GM21825 (cell line): ENCODE data around the gene ZNF705A.
"Not testable (repeated sequence)": the region's sequence is repeated elsewhere in the genome, so short reads cannot be mapped to it uniquely, and the experiment has no call there.

Experiments
- ATAC-seq: cut with Tn5 transposase; IDR thresholded peaks from one replicate; pipeline ENCODE4 v1.9.1; 2021; ENCODE audit warnings: mild to moderate bottlenecking, moderate library complexity; ENCODE audit not compliant: unreplicated experiment

ZNF705A gene

GRCh38 chr12:8183346-8183745, 26.5 kb downstream of the ZNF705A start:
- ATAC-seq, result not testable (repeated sequence)

GRCh38 chr12:8184206-8184605, 27.4 kb downstream of the ZNF705A start:
- not testable (repeated sequence) for ATAC-seq

- not testable (repeated sequence) for ATAC-seq
Observed at GRCh38 chr12:8188088-8188487, 31.3 kb downstream of the ZNF705A start.

DNA sequence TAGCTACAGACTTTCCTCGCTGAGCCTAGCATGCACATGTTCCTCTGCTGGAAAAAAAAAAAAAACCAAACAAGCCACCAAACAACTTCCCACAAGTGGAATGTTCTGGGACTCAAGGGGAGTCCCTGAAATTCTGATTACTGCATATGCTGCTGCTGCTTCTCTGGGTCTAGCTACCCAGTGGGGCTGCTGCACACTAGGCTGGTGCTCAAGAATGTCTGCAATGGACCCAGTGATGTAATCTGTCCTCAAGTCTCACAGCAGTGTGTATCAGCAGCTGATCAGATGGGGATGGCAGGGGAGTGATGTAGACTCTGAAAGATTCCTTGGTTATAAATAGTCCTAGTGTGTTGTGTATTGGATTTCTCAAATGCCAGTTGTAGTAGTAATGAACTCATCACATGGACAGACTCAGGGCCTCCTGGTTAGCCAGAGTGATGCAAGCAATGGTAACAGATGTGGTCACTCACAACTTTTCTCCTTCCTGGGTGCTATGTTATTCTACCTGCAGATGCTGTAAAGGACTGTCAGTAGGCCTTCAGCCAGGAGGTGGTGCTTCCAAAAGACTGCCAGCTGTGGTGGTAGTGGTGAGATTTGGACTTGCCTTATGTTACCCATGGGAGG, 41.0 kb downstream of the ZNF705A start:
- not testable (repeated sequence) for ATAC-seq

DNA sequence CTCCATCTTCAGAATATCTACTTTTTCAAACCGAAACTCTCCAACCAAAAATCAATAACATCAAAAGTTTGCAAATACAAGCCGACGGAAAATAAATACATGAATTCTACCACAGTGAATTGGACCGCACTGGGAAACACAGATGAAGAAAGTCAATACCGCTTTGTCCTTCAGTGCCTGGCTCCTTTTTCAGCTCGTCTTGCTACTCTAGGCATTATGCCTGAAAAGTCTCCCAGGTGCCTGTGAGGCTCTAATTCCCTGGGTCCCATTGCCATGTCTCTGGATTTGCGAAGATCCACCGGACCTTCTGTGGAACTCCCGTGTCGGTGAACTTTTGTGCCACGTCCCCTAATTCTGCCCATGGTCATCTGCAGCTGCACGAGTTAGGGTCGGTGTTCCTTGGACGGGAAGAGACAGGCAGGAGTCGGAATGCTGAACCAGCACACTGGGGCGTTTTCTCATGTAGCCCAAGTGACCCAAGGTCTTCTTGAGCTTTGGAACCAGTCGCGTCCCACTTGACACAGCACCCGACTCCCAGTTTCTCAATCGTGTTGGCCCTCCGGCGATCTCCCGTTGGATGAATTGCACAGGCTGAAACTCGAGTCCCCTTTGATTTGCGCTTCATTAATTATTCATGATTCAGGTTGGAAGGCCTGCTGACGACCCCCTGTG, 62.0 kb downstream of the ZNF705A start:
- not testable (repeated sequence) for ATAC-seq

DNA sequence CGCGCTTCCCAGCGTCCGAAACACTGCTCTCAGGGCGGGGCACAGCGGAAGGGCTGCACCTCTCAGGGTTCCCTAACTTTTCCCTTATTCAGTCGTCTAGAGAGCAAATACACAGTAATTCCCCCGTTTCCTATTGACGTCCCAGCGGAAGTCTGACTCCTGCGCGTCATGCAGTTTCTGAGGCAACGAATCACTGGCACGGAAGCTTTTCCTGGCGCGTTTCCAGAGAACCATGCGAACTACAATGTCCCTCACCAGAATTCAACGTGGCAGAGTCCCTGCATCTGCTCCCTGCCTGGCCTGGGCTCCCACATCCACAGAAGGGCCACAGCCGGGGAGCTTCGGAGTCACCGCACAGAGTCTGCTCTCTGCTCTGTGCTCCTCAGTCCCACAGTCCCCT, 64.6 kb downstream of the ZNF705A start:
- ATAC-seq, result not testable (repeated sequence)

- not testable (repeated sequence) for ATAC-seq
Observed at GRCh38 chr12:8221844-8222243, 65.0 kb downstream of the ZNF705A start.

DNA sequence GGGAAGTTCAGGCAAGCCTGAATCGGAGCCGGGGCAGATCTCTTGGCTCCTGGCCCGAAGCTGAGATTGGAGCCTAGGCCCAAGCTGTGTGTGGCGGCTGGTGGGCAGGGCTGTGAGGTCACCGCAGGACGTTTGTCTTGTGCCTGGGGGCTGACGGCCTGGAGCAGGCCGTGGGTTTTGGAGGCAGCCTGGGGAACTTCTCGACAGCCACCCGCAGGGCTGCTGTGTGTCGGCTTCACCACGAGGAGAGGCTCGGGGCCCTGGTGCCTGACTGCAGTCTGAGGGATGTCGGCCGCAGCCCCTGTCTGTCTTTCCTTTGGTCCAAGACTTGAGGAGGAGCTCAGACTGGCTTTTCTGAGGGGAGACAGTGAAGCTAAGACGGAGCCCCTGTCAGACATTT, 65.5 kb downstream of the ZNF705A start:
- not testable (repeated sequence) for ATAC-seq

DNA sequence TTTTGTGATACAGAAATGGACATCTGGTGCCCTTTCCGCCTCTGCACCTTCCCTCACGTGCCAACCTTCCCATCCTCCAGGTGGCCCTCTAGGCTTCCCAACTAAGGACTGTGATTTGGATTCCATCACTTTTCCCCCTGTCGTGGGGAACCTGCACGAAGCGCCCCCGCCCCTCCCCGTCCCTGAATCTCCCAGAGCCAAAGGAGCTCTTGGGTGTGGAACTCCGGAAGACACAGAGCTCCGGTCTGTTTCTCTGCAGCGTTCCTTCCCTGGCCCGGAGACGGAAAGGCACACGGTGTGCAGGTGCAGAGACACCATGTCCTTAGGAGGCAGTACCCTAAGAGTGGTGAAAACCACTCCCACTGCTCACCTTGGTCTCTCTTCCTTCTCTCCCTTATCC, 66.8 kb downstream of the ZNF705A start:
- not testable (repeated sequence) for ATAC-seq

- not testable (repeated sequence) for ATAC-seq
Observed at GRCh38 chr12:8224782-8225181, 68.0 kb downstream of the ZNF705A start.

DNA sequence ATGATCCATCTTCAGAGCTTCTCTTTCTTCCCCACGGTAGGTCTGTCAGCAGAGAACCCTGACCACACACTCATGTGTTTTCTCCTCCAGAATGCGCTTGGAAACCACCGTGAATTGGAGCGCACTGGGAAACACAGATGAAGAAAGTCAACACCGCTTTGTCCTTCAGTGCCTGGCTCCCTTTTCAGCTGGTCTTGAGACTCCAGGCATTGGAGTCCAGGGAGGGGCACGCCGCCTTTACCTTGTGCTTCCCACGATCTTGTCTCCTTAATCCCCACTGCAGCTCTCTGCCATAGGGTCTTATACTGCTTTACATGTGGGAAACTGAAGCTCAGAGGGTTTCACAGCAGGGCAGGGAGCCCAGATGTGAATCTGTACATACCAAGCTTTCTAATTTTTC, 69.5 kb downstream of the ZNF705A start:
- ATAC-seq, result no peak

DNA sequence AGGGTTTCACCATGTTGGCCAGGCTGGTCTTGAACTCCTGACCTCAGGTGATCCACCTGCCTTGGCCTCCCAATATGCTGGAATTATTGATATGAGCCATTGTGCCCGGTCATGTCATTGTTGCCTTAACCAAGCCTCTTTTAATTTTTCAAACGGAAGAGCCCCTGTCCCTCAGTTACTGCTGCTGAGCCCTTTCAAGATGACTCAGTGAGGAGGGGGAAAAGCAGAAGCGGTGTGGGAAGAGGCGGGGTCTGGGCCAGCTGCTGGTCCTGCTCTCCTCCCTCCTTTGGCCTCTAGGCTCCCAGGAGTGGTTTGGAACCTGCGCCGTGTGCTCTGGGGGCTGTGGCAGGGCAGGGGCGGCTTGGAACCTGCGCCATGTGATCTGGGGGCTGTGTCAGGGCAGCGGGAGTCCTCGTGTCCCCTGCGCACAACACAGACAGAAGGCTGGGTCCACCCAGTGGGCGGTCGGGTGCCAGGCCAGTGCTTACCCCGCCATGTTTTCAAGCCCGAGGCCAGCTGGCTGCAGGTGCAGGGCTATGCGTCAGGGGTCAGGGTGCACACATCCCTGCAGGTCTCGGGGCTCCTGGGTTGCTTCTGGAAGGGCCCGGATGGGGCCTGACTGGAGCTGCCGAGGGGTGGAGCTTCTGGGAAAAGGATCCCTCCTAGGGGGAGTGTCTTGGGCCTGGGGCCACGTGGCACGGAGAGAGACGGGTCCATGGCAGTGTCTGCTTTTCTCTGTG, 70.3 kb downstream of the ZNF705A start, which contains the start of gene FAM90A1:
TSS of gene FAM90A1 (minus strand) at position 627 of the 740 bp plus-strand sequence. CDS start 2,786 bp downstream, outside the sequence.
- ATAC-seq, result not testable (repeated sequence)

DNA sequence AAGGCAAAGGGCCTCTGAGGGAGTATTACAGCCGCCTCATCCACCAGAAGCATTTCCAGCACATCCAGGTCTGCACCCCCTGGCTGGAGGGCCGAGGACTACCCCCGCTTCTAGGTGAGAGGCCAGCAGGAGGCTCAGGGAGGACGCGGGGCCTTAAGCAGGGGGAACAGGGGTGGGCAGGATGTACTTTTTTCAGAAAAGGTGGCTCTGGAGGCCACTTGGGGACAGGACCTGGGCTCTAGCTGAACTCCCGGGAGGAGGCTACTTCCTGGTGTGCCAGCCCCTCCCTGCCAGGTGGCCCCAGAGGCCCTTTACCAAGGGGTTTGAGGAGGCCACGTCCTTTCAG, 70.9 kb downstream of the ZNF705A start:
- not testable (repeated sequence) for ATAC-seq

DNA sequence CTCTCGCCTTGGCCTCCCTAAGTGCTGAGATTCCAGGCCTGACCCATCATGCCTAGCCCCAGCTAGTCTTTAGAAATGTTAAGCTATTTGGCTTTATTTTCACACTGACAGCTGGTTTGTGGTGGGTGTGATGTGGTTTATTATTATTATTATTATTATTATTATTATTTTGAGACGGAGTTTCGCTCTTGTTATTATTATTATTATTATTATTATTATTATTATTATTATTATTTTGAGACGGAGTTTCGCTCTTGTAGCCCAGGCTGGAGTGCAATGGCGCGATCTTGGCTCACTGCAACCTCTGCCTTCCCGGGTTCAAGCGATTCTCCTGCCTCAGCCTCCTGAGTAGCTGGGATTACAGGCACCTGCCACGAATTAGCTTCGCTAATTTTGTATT, 71.8 kb downstream of the ZNF705A start:
- not testable (repeated sequence) for ATAC-seq

GRCh38 chr12:8229486-8229885, 72.7 kb downstream of the ZNF705A start:
- not testable (repeated sequence) for ATAC-seq
